ENCODE measurements around the gene AS3MT. TPM values are rescaled to one million over a fixed set of nuclear protein-coding genes. Genes with fewer than 3 reads are reported as not detected.

Gene AS3MT
- total RNA-seq, 1 experiment from 2014 or later = 9.3 TPM

DNA sequence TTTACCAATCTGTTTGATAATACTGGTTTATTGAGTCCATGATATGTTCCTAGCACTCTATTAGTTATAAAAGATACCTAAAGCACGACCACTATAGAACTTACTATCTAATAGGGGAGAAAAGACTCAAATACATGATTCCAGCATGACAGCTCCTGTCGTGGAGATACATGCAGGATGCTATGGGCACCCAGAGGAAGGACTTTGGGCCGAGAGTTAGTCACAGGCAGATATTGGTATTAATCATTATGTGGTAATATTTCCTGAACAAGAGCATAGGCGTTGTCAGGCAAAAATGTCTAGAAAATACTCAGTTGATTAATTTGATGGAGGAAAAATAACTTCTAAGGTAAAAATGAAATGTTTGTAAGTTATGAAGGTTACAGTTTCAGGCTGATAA is 80.6 kb downstream of the AS3MT start (continued):
- TF ChIP-seq, protein P1, sequence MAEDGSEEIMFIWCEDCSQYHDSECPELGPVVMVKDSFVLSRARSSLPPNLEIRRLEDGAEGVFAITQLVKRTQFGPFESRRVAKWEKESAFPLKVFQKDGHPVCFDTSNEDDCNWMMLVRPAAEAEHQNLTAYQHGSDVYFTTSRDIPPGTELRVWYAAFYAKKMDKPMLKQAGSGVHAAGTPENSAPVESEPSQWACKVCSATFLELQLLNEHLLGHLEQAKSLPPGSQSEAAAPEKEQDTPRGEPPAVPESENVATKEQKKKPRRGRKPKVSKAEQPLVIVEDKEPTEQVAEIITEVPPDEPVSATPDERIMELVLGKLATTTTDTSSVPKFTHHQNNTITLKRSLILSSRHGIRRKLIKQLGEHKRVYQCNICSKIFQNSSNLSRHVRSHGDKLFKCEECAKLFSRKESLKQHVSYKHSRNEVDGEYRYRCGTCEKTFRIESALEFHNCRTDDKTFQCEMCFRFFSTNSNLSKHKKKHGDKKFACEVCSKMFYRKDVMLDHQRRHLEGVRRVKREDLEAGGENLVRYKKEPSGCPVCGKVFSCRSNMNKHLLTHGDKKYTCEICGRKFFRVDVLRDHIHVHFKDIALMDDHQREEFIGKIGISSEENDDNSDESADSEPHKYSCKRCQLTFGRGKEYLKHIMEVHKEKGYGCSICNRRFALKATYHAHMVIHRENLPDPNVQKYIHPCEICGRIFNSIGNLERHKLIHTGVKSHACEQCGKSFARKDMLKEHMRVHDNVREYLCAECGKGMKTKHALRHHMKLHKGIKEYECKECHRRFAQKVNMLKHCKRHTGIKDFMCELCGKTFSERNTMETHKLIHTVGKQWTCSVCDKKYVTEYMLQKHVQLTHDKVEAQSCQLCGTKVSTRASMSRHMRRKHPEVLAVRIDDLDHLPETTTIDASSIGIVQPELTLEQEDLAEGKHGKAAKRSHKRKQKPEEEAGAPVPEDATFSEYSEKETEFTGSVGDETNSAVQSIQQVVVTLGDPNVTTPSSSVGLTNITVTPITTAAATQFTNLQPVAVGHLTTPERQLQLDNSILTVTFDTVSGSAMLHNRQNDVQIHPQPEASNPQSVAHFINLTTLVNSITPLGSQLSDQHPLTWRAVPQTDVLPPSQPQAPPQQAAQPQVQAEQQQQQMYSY (CRISPR knock-in tag; IDR thresholded peaks at IDR 0.05) = no peak
- TF ChIP-seq GRHL2 (CRISPR knock-in tag; IDR thresholded peaks at IDR 0.05; ENCODE audit: insufficient replicate concordance, severe bottlenecking) (no peak), ZNF317 (CRISPR knock-in tag; IDR thresholded peaks at IDR 0.05; ENCODE audit: borderline replicate concordance, low read depth) (no peak), ZNF121 (CRISPR knock-in tag; IDR thresholded peaks at IDR 0.05) (no peak), ELF4 (CRISPR knock-in tag; IDR thresholded peaks at IDR 0.05; ENCODE audit: low read depth) (no peak), NFE2L1 (CRISPR knock-in tag; IDR thresholded peaks at IDR 0.05) (no peak), OVOL2 (CRISPR knock-in tag; IDR thresholded peaks at IDR 0.05; ENCODE audit: borderline replicate concordance) (no peak), NFATC4 (CRISPR knock-in tag; IDR thresholded peaks at IDR 0.05) (no peak), EMX1 (CRISPR knock-in tag; IDR thresholded peaks at IDR 0.05) (no peak)
- TF ChIP-seq, protein P2, sequence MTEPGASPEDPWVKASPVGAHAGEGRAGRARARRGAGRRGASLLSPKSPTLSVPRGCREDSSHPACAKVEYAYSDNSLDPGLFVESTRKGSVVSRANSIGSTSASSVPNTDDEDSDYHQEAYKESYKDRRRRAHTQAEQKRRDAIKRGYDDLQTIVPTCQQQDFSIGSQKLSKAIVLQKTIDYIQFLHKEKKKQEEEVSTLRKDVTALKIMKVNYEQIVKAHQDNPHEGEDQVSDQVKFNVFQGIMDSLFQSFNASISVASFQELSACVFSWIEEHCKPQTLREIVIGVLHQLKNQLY (CRISPR knock-in tag; IDR thresholded peaks at IDR 0.05) = no peak
- TF ChIP-seq, protein P3, sequence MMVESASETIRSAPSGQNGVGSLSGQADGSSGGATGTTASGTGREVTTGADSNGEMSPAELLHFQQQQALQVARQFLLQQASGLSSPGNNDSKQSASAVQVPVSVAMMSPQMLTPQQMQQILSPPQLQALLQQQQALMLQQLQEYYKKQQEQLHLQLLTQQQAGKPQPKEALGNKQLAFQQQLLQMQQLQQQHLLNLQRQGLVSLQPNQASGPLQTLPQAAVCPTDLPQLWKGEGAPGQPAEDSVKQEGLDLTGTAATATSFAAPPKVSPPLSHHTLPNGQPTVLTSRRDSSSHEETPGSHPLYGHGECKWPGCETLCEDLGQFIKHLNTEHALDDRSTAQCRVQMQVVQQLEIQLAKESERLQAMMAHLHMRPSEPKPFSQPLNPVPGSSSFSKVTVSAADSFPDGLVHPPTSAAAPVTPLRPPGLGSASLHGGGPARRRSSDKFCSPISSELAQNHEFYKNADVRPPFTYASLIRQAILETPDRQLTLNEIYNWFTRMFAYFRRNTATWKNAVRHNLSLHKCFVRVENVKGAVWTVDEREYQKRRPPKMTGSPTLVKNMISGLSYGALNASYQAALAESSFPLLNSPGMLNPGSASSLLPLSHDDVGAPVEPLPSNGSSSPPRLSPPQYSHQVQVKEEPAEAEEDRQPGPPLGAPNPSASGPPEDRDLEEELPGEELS (CRISPR knock-in tag; IDR thresholded peaks at IDR 0.05) = no peak
- TF ChIP-seq, protein P4, sequence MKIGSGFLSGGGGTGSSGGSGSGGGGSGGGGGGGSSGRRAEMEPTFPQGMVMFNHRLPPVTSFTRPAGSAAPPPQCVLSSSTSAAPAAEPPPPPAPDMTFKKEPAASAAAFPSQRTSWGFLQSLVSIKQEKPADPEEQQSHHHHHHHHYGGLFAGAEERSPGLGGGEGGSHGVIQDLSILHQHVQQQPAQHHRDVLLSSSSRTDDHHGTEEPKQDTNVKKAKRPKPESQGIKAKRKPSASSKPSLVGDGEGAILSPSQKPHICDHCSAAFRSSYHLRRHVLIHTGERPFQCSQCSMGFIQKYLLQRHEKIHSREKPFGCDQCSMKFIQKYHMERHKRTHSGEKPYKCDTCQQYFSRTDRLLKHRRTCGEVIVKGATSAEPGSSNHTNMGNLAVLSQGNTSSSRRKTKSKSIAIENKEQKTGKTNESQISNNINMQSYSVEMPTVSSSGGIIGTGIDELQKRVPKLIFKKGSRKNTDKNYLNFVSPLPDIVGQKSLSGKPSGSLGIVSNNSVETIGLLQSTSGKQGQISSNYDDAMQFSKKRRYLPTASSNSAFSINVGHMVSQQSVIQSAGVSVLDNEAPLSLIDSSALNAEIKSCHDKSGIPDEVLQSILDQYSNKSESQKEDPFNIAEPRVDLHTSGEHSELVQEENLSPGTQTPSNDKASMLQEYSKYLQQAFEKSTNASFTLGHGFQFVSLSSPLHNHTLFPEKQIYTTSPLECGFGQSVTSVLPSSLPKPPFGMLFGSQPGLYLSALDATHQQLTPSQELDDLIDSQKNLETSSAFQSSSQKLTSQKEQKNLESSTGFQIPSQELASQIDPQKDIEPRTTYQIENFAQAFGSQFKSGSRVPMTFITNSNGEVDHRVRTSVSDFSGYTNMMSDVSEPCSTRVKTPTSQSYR (CRISPR knock-in tag; IDR thresholded peaks at IDR 0.05) = no peak
- TF ChIP-seq, protein P5, sequence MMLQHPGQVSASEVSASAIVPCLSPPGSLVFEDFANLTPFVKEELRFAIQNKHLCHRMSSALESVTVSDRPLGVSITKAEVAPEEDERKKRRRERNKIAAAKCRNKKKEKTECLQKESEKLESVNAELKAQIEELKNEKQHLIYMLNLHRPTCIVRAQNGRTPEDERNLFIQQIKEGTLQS (CRISPR knock-in tag; conservative IDR thresholded peaks at IDR 0.05) = no peak
- TF ChIP-seq, protein P6, sequence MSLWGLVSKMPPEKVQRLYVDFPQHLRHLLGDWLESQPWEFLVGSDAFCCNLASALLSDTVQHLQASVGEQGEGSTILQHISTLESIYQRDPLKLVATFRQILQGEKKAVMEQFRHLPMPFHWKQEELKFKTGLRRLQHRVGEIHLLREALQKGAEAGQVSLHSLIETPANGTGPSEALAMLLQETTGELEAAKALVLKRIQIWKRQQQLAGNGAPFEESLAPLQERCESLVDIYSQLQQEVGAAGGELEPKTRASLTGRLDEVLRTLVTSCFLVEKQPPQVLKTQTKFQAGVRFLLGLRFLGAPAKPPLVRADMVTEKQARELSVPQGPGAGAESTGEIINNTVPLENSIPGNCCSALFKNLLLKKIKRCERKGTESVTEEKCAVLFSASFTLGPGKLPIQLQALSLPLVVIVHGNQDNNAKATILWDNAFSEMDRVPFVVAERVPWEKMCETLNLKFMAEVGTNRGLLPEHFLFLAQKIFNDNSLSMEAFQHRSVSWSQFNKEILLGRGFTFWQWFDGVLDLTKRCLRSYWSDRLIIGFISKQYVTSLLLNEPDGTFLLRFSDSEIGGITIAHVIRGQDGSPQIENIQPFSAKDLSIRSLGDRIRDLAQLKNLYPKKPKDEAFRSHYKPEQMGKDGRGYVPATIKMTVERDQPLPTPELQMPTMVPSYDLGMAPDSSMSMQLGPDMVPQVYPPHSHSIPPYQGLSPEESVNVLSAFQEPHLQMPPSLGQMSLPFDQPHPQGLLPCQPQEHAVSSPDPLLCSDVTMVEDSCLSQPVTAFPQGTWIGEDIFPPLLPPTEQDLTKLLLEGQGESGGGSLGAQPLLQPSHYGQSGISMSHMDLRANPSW (CRISPR knock-in tag; conservative IDR thresholded peaks at IDR 0.05; ENCODE audit: low read depth) = no peak

DNA sequence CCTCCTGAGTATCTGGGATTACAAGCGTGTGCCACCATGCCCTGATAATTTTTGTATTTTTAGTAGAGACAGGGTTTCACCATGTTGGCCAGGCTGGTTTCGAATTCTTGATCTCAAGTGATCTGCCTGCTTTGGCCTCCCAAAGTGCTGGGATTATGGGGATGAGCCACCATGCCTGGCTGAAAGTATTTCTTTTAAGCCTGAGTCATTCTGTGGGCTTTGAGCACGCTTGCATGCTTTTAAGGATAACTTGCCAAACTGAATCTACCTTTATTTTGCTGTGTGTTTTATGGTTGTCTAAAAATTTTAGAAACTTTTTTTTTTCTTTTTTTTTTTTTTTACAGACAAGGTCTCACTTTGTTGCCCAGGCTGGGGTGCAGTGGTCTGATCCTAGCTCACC is 82.0 kb downstream of the AS3MT start:
- DNase-seq (ENCODE audit: low spot score) (no peak), ATAC-seq (no peak)
- Mint-ChIP-seq H3K4me1 (no peaks in the 10 kb centered on the region), H3K27me3 (ENCODE audit: low read depth) (no peaks in the 10 kb centered on the region), H3K36me3 (peaks cover 6% of the 10 kb centered on the region; the same call in 1 of the 2 replicates), H3K27ac (no peak overlapping the region), H3K9me3 (peaks cover 6% of the 10 kb centered on the region; the same call in 1 of the 2 replicates), H3K4me3 (no peak overlapping the region)
- ChIA-PET POLR2A (interaction anchor here (0.7 kb wide), 1 partner anchor 62 kb away, joined by 3 read pairs; no protein-coding TSS in a partner anchor), CTCF (no interaction called here)
- TF ChIP-seq, protein P7, sequence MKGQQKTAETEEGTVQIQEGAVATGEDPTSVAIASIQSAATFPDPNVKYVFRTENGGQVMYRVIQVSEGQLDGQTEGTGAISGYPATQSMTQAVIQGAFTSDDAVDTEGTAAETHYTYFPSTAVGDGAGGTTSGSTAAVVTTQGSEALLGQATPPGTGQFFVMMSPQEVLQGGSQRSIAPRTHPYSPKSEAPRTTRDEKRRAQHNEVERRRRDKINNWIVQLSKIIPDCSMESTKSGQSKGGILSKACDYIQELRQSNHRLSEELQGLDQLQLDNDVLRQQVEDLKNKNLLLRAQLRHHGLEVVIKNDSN (CRISPR knock-in tag; IDR thresholded peaks at IDR 0.05) = no peak
- TF ChIP-seq, protein P8, sequence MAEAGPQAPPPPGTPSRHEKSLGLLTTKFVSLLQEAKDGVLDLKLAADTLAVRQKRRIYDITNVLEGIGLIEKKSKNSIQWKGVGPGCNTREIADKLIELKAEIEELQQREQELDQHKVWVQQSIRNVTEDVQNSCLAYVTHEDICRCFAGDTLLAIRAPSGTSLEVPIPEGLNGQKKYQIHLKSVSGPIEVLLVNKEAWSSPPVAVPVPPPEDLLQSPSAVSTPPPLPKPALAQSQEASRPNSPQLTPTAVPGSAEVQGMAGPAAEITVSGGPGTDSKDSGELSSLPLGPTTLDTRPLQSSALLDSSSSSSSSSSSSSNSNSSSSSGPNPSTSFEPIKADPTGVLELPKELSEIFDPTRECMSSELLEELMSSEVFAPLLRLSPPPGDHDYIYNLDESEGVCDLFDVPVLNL (CRISPR knock-in tag; IDR thresholded peaks at IDR 0.05; ENCODE audit: borderline replicate concordance, low read depth) = no peak
- TF ChIP-seq, protein P9, sequence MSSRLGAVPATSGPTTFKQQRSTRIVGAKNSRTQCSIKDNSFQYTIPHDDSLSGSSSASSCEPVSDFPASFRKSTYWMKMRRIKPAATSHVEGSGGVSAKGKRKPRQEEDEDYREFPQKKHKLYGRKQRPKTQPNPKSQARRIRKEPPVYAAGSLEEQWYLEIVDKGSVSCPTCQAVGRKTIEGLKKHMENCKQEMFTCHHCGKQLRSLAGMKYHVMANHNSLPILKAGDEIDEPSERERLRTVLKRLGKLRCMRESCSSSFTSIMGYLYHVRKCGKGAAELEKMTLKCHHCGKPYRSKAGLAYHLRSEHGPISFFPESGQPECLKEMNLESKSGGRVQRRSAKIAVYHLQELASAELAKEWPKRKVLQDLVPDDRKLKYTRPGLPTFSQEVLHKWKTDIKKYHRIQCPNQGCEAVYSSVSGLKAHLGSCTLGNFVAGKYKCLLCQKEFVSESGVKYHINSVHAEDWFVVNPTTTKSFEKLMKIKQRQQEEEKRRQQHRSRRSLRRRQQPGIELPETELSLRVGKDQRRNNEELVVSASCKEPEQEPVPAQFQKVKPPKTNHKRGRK (CRISPR knock-in tag; IDR thresholded peaks at IDR 0.05; ENCODE audit: borderline replicate concordance) = no peak

All from WTC11 (cell line).